ACHN (cell line): ENCODE data around the gene SOCS2.
A peak's percentile ranks its signal among the peaks of the same experiment; 100 is the strongest.

Source experiments
- DNase-seq: peaks from one replicate; pipeline ENCODE4 v3.0.0-alpha.2; 2015
- in situ Hi-C: cut with HindIII; loops from 2 replicates; pipeline ENCODE4 v1.10.0; 2017; ENCODE audit warnings: low sequenced_read_pairs, low pct_ligation_motif_present, low pct_unique_long_range_greater_than_20kb

Gene SOCS2

DNA sequence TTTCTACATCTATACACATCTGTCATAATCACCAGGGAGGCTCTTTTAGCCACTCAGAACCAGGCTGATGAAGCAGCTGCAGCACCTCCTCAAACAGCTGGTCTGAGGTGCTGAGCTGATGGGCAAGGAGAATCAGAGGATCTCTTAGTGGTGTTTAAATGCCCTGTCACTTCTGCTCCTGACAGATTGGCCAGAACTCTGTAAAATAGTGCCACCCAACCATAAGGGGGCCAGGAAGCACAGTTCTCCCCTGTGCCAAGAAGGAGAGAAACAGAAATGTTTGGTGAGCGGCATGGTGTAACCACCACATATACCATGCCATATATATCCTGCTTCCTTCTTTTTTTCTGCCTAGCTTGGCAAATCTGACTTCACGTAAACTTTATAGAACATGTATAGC is 12.8 kb downstream of the SOCS2 start:
- no peak for DNase-seq
- in situ Hi-C loops = no loop called here

DNA sequence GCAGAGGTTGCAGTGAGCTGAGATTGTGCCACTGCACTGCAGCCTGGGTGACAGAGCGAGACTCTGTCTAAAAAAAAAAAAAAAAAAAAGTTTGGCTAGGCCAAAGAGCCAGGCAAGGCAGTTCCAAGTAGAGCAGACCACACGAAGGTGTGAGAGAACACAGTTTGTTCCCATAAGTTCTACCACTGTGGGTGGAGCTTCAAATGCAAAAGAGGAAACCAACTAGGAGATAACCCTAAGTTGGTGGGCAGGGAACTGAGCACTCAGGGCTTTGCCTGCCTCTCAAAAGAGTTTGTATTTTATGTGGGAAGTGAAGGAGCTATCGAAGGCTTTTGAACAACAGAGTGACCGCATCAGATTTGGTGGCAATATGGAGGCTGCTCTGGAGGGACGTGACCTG is 15.1 kb downstream of the SOCS2 start:
- in situ Hi-C loops = no loop called here
- DNase-seq = no peak

DNA sequence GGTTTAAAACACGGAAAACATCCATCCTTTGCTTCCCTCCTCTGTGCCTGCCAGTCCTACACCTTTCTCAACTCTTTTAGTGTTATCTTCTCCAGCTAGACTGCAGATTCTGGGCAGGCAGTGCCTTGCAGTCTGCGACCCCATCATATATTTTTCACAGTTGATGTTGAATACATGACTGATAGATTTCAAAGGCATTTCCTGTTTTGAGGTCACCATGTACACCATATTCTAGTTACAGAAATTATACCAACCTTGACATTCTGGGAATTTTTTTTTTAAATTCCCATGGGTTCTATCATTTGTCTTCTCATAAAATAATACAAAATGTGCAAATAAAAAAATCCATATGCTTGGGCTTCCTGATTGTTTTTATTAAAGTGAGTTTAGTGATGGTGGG is 16.6 kb downstream of the SOCS2 start:
- no peak for DNase-seq
- in situ Hi-C loops = no loop called here

DNA sequence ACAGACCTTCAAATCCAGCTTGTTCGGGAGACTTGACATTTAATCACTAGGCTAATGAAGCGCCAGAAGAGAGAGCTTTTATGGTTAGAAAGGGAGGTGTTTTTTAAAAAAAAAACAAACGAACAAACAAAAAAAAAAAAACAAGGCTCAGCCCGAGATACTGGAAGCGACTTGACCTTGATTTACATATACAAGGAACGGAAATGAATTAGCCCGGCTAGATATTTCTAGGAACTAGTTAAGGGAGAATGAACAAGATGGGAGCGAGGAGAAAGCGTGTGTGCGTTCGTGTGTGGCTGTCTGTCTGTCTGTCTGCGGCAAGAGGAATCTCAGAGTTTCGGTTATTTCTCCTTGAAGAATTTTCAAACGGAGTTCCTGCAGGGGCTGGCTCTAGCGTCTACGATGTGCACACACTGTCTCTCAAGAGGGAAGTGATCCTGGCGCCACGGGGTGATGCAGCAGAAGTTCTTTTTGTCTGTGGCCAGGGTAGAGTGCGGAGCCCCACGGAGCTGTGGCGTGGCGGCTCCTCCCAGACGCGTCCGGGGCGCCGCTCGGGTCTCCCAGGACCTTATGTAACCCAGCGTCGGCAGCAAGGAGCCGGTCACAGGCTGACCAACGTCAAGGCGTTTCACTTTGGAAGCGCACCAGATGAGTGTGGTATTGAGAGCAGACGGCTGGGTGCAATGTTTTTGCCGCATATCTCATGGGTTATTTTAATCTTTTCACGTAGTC is 18.8 kb downstream of the SOCS2 start:
- DNase-seq = peak; percentile 85
- in situ Hi-C loops = no loop called here

DNA sequence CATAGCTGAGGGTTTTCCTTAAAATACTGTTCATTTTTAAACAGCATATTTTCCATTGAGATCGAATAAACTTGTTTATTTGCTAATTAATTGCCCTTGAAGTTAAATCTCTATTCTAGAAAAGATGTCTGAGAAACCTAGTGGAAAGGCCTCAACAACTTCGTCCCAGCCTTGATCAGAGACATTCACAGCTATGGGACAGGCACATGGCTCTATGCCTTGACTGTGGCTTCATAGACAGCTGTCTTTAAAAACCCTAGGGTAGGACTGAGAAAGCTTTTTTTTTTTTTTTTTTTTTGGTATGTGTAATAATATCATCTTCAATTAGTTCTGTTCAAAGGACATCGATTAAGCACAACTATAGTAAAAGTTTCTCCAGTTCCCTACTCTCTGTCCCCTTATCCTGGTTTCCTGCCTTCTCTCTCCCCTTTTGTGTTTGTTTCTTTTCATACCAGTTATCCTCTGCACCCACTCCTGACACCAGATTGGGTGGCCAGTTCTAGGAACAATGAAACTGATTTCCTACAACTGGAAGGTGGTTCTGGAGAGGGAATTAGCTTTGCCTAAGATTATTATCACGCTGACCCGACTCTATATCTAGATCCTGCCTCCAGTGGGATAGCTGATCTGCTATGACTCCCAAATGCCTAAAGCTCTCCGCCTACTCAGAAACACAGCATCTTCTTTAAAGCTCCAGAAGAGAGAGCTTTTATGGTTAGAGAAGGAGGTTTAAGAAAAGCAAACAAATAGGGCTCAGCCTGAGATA is 20.3 kb downstream of the SOCS2 start:
- no peak for DNase-seq
- in situ Hi-C loops = no loop called here

DNA sequence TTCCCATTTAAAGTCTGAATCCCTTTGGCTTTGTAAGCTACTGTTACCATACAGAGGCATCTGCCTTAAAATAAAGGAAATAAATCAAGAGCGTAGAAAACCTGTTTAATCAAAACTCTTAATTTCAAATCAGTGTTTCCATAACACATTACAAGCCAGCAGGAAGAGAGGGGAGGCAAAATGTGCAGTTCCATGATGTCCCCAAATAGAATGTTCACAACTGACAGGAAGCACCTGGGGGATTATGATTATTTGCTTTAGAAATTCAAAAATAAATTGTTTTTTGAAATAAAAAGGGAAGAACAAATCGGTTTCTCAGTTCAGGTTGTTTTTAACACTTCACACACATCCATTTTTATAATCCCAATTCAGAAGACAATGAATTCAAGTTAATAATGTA is 21.4 kb downstream of the SOCS2 start:
- in situ Hi-C loops = no loop called here
- no peak for DNase-seq

DNA sequence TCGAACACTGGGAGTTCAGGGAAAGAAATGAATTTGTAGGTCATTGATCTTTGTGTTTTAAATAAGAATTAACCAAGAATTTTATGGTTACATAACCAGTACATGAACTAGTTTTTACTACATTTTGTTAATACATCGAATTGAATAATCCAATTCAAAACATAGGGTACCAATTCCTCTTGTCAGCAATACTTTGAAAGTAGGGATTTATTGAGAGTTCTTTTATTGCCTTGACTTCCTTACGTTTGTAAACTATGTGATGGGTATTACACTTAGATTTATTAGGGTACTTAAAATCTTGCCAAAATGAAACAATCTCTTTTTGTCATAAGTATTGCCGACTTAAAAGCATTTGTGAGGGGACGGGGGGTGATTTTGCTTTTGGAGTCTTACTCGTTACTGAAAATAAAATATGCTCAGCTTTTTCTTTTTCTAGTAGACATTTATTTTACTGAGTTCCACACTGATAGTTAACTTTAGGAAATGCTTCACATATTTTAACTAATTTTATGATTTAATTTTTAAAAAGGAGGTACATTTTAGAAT is 22.4 kb downstream of the SOCS2 start:
- in situ Hi-C loops = no loop called here
- no peak for DNase-seq

DNA sequence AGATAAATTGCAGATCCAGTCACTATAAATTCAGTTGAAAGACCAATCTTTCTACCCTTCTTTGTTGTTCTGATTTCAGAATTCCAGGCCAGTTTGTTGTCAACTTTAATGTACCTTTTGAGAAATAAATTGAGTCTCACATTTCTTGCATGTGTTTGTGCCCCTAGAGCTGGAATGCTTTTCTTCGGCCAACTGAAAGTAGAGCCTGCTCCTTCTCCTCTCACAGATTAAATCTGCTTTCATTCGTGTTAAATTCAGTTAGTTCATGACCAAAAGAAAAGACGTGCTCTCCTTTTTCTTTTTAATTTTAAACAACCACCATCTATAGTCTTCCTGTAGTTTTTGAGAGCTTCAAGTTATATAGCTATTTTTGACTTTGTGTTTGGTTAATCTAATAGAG is 22.9 kb downstream of the SOCS2 start:
- DNase-seq = no peak
- in situ Hi-C loops = no loop called here

DNA sequence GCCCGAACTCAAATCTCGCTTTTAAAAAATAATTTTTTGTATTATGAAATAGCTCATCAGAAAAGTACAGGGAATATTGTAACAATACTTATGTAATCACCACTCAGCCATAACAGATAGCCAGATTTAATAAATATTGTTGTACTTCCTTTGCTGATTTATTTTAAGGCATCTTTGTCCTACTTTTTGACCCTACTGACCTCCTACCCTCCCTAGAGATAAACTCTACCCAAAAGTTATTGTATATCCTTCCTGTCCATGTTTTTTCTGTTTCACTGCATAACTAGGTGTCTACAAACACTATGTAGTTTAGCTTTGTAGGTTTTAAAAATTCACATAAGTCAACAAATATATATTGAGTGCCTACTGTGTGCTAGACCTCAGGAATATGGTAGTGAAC is 25.1 kb downstream of the SOCS2 start:
- no peak for DNase-seq

DNA sequence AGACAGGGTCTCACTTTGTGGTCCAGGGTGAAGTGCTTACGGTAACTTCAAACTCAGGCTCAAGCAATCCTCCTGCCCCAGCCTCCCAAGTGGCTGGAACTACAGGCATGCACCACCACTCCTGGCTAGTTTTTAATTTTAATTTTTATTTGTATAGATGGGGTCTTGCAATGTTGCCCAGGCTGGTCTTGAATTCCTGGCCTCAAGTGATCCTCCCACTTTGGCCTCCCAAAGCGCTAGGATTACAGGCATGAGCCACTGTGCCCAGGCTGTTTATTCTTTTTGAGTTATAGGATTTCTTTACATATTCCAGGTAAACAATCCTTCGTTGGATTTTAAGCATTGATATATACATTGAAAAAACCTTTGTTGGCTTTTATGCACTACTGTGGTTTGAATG is 26.7 kb downstream of the SOCS2 start:
- in situ Hi-C loops = no loop called here
- no peak for DNase-seq

More for the DNA sequence above, 25.1 kb downstream of the SOCS2 start:
- in situ Hi-C loops = no loop called here

DNA sequence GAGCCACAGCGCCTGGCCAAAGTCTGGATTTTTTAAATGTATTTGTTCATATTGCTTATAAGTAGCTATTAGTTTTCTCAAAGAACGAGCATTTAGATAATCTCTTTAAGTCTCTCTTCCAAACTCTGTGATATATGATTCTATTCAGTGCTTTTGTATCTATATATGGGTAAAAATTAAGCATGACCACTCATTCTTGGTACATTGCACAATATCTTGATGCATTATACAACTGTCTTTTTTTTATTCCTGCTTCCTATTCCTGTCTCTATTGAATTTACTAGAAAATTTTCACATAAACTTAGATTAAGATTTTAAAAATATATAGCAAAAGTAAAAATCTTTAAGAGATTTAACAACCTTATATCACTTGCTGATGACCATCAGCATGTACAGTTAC is 29.1 kb downstream of the SOCS2 start:
- no peak for DNase-seq
- in situ Hi-C loops = no loop called here

DNA sequence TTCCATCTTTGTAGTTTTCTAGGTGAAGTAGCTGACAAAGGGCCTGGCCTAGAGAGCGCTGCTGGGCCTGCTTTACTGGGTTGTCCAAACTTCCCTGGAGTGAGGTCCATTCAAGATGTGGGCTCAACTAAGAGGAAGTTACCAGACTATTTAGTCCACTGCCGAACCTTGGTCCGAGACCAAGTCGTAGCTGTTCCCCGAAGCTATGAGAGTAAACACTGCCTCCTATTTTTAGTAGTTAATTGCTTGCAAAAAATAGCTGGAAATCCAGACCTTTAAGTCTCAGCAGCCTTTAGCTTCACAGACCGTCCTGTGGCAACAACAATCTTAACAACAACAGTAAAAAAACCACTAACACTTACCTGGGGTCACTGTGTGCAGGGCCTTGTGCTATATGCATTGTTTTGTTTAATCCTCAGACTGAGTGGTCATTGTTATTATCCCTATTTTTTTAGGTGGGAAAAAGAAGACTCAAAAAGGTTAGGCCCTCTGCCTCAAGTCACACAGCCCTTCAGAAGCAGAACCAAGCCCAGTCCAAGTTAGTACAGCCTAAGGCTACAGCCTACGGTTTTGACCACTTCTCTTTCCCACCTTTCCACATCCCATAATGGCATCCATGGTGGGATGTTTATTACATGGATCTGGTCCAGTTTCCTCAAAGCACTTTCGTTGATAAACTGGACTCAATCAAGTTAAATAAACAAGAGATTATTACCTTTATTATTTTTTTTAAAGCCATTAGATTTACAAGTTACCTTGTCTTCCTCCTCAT is 30.6 kb downstream of the SOCS2 start:
- DNase-seq = no peak
- in situ Hi-C loops = no loop called here

DNA sequence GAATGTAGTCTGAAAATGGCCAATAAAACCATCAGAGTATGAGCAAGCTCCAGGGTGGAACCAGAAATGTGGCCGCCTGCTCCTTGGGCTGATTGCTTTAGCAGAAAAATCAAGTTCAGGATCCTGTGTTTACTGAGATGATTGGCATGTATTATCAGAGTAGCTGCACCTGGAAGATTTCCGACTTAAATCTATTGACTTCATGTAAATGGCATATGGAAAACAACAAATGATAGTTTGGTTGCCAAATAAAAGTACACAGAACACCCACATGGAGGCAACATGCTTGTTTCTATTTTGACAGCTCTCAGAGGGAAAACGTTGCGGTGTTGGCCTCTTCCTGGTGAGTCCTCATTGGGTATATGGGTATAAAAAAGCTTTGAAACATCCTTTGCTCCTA is 31.3 kb downstream of the SOCS2 start:
- in situ Hi-C loops = no loop called here
- DNase-seq = no peak

DNA sequence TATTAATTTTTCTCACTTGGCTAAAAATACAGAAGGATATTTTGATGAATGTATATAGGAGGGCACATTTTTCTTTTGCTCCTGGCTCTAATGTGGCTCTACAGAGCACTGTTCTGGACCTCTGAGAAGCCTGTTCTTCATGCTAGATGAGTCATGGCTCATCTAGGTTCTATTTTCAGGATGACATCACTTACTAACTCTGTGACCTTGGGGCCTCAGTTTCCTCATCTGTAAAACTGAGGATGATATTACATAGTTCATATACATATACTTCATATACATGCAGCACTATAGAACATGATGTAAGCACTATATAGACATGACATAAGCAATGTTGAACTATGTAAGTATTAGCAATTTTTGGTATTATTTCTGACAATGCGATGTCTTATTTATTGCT is 35.8 kb downstream of the SOCS2 start:
- in situ Hi-C loops = no loop called here
- no peak for DNase-seq

DNA sequence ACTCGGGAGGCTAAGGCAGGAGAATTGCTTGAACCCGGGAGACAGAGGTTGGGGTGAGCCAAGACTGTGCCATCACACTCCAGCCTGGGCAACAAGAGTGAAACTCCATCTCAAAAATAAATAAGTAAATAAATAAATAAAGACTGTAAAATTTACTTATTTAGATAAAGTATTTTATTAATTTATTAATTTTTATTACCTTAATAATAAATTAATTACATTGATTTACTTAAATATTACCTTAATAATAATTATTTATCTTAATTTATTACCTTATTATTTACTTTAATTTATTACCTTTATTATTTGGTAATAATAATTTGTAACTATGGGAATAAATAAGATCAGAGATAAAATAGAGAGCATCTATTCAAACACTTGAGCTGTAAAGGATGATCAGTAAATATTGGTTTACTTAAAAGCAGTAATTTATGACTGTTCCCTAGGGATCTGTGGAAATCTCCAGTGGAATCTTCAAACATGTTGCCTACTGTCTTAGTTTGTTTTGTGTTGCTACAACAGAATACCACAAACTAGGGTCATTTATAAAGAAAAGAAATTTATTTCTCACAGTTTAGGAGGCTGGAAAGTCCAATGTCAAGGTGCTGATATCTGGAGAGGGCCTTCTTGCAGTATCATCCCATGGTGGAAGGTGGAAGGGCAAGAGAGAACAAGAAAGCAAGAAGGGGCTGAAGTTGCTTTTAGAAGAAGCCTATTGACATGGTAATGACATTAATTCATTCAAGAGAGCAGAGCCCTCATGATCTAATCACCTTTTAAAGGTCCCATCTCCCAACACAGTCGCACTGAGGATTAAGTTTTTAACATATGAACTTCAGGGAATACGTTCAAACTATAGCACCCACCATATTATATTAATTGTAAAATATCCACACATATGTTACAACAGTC is 37.1 kb downstream of the SOCS2 start:
- DNase-seq = no peak
- in situ Hi-C loops = no loop called here

DNA sequence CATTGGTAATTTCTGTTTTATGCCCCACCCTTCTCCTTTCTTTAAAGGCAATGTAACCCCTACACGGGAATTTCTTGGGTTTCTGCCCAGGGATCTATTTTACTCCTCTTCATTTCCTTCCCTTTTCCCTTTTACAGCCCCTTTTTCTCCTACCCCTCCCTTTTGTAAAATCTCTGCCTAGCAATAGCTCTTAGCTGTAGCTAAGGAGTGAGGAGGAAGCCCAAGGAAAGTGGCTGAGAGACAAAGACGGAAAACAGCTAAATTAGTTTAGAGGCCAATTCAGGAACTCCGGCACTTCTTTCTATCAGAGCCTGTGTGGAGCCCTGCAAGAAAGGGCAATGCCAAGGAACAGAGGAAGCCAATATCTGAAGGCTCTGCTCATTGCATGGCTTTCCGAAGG is 40.3 kb downstream of the SOCS2 start:
- in situ Hi-C loops = no loop called here
- no peak for DNase-seq

DNA sequence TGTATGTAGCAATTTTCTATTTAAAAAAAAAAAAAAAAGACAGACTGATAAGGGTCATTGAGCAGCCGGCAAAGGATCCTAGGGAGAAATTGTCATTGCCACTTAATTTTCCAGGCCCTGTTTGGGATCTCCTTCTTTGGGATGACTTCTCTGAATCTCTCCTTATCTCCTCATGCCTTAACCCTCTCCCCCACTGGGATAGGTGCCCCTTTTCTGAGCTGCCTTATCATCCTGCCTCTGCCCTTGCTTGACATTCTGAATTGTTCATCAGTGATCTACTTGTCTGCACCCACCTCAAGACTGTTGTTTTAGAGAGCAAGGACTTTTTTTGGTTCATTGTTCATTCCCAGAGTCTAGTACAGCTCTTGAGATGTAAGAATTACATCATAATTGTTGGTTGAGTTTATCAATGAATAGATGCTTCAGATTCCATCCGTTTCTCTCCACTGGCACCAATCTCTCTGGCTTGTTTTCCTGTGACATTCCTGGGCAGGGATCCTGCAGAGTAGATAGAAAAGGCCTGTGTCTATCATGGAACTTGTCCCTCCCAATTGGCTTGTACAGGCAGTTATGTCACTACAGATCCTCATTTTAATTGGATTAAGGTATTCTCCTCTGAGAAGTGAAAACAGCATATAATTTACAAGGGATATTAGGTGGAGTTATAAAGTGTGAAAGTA is 42.6 kb downstream of the SOCS2 start:
- in situ Hi-C loops = no loop called here
- no peak for DNase-seq

DNA sequence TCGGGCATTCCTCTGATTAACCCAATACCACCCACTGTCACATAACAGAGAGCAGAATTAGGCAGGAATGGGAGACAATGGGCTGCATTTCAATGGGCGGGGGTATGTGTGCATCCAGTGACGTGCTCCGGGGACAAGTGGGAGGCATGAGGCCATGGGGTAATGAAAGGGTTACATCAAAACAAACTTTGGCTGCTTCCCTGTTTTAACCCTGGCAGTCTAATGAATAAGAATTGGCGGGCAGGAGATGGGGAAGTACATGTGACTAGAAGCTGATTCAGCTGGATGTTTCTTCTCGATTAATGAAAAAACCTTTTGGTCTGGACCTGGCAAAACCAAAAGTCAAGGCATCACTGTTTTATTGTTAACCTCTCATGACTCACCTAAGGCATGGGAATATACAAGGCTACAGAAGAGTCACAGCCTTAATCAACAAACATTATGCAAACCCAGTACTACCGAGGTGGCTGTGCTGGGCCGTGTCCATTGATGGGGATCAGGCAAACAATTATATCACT is 44.2 kb downstream of the SOCS2 start:
- in situ Hi-C loops = no loop called here
- DNase-seq = no peak
